DMS153 treated with DMSO at 0.1 percent for 48 hours (cell line): ENCODE data around the gene EPB41L2.

Experiments used
- DNase-seq: peaks from one replicate; lab custom pipeline; 2025; ENCODE audit not compliant: unreplicated experiment; lab: John Stamatoyannopoulos, UW

The EPB41L2 gene

DNA sequence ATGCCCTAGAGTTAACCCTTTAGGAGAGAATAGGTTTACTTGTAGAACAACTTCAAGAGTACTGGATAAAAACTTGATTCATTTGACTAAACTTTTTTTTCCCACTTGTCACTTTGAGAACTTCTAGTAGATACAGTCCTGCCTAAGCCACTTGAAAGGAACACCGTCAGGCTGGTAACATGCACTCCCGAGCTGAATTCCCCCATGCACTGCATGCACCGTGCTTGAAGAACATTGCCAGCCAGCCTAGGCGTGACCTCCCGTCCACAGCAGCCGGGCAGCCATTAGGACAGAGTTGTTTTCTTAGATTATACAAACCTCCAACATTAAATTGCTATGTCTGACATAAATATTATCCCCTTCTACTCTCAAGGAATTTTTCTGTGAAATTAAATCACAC is 183.2 kb downstream of the EPB41L2 start:
- no peak for DNase-seq

GRCh38 chr6:130873746-130874145 is 189.3 kb downstream of the EPB41L2 start:
- no peak for DNase-seq

DNA sequence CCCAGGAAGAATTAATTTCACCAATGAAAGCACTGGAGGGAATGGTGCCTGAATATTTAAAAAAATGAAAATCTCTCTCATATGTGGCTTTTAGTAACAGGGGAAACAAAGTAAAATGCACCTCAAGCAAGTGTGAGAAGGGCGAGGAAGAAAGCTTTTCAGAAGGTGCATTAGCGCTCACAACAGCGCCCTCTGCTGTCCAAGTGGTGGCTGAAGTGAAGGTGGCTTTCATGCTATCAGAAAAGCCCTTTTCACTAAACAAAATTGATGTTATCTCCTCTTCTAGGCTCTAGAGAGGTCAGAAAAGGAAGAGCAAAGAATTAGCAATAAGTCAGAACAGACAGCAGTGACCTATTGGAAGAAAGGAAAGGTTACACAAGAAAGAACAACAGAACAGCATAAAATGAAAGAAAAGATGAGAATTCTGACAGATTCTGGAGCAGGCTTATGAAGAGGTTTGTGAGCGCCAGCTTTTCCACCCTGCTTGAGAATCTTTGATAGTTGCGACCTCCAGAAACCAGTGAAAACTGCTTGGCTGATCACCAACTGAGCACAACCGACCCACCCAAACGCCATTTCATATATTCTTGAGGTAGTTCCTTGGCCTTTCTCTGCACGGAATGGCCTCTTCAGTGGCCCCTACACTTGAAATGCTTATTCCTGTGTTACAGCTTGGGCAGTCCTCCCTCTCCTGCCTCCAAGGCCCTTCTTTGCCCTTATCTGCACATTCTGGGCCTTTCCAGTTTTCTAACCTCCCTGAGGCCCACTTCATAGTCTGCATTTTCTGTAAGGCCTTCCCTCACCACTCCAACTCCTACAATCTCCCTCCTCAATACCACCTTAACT is 190.6 kb downstream of the EPB41L2 start:
- DNase-seq = no peak

GRCh38 chr6:130870179-130870880 is 192.7 kb downstream of the EPB41L2 start:
- no peak for DNase-seq

DNA sequence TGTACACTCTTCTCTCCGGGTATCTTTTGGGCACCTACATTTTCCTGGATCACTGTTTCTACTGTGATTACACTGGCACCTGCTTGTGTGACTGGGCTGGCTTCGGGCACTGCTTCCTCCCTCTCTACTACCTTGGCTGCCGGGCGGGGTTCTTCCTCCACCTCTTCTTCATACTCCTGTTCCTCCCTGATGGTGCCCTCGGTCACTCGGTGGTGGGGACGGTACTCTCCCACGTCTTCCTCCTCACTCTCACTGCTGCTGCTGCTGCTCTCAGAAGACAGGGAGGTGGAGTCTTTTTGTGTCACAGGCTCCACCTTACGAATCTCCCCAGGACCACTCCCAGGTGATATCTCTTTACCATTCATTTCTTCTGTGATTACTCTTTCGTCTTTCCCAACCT is 193.4 kb downstream of the EPB41L2 start:
- DNase-seq = no peak

- no peak for DNase-seq
Measured at GRCh38 chr6:130865793-130866192, 197.3 kb downstream of the EPB41L2 start.

DNA sequence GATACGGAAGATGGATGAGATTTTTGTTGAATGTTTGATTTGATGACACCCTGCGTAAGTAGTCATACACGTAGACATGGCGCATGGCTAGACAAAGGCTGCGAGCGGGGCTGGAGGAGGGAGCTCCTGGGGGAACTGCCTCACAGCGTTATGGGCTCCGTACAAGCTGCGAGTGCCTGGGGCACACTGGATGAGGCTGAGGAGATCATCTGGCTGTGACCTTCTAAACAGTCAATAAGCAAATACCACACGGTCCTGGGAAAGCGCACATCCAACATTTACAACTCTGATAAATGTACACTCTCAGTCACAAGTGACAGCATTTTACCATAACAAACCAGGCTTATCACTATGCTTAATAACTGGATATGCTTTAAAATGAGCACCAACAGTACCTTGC is 198.7 kb downstream of the EPB41L2 start:
- DNase-seq = no peak

GRCh38 chr6:130863415-130864230 is 199.4 kb downstream of the EPB41L2 start:
- no peak for DNase-seq

DNA sequence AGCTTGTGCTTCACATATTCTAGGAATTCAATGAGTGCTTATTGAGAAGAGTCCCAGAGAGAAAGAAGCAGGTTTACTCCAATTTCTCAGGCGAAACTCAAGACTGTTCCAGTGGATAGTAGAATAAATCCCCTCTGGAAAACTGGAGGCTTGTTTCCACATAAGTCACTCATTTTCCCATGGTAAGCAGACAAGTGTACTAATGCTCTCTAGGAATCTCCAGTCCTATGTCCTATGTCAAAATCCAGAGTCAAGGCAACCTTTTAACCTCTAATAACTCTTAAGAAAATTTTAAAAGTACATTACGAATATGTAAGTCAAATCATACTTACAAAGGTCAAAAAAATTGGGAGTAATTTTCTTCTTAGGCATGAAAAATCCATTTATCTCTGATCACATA is 200.7 kb downstream of the EPB41L2 start:
- DNase-seq = no peak

DNA sequence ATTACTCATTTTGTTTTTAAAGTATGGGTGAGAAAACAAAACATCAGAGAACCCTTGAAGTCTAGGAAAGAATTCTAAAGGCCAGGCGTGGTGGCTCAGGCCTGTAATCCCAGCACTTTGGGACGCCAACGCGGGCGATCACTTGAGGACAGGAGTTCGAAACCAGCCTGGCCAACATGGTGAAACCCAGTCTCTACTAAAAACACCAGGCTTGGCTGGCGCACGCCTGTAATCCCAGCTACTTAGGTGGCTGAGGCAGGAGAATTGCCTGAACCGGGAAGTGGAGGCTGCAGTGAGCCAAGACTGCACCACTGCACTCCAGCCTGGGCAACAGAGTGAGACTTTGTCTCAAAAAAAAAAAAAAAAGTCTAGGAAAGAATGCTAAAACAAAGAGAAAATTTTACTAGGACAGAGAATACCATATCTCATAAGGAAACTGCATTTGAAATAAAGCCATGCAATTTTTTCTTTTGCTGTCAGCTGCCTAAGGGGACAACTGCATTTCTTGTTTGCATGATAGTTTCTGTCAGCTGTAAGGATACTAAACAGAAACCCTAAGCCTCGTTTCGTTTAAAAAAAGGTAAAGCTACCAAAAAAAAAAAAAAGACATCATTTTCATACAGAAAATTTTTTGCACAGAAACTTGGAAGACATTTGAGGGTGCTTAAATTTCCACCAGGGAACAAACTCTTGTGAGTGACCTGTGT is 203.7 kb downstream of the EPB41L2 start:
- no peak for DNase-seq

DNA sequence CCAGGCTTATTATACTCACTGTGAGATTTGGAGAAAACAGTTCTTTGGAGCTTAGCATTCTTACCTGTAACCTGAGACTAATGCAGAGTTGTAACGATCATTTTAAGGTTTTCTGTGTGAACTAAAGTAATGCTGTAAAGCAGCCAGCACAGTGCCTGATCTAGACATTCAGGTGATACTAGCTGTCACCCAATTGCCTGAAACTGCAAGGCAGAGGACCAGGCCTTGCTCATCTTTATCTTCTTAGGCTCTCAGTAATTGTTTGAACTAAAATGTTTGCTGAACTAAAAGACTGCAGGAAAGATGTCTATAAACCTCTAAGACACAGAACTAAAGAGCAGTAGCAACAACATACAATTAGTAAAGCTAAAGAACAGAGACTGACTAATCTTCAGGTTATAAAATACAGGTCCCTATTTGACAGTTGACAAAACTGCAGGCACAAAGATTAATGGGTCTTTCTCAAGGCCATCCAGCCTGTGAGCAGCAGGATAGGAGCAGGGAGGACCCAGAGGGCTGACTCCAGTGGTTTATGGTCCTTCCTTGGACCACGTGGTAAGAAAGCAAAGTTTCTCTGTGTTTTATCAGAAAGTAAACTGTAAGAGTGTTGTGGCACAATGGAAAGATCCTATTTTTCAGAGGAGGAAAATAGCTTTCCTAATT is 204.4 kb downstream of the EPB41L2 start:
- no peak for DNase-seq

DNA sequence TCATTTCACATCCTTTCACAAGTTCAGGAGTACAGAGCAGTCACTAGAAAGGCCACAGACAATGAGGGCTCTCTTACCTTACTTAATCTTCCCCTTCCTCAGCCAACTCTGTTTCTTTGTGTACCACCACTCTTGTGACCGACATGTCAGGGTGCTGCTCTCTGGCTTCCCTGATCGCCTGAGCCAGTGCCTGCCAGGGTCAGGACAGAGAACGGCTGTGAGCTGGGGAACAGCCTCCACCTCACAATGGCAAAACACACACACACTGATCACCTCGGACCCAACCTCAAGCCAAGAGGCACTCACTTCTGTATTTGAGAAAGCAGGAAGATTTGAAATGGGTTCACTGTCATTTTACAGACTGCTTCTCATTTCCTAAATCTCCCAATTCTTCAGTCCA is 205.0 kb downstream of the EPB41L2 start:
- DNase-seq = no peak

DNA sequence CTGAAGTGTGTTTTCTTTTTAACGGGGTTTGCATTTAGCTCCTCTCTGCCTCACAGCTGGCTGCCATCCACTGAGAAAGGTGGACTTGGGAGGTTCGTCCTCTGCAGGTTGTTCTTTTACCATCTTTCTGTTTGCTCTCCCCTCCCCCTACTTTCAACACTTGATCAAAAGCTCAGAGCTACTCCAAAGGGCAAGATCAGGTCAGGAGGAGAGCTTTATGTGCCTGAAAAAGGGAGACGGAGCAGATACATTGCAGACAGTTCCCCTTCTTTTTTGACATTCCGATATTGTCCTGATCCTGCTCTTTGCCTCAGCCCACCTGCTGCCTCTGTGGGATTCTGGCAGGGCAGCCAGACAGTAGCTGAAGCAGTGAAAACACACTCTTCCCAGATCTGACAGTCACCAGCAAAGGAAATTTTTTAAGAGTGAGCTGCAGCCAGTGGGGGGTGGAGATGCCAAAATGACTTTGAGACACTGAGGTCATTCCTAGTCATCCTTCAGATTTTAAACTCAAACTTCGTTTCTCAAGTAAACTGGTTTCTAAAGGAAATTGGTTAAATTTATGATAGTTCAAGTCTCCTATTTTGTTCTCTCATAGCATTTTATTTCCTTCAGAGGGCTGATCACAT is 209.4 kb downstream of the EPB41L2 start:
- no peak for DNase-seq

DNA sequence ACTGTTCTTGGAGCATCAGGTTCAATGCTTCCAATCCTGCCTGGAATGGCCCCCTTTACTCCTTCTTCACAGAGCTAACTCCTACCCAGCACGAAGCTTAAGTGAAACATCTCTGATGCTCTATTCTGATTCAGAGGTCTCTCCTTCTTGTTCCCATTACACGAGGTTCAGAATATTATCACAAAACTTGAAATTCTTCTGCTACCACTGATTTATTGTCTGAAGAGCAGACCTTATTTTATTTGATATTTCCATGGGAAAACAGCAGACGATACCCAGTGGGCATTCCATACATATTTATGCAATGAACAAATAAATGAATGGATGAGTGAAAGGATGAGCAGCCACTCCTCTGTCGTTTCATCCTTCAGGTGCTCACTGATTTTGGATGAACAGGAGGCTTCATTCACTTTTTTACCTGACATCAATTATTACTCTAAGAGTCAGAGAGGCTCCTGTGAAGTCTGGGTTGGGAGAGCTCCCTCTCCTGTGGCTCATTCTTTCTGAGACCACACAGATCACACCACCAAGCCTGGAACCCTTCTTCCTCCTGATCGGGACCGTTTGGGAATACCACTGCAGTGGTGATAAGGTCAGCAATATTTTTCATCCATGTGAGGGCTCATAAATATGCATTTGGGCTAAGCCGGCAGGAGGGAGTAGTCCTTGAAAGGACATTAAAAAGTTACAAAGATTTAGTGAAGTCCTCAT is 210.0 kb downstream of the EPB41L2 start:
- no peak for DNase-seq

DNA sequence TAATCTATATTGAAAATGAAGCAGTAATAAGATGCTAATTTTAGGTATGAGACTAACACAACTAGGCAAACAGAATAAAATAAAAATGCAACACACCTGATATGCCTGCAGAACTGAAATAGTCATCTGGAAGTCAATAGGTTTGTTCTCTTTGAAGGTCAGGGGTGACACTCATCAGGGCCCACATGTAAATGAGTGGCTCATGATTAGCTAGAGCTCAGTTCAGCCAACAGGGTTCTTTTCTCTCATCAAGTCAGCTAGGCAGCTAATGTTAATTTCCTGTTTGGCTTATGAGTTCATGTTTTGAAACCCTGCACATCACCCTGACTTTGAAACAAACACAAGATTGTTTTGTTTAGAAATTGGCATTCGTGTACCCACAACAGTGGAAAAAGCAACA is 212.0 kb downstream of the EPB41L2 start:
- DNase-seq = no peak

DNA sequence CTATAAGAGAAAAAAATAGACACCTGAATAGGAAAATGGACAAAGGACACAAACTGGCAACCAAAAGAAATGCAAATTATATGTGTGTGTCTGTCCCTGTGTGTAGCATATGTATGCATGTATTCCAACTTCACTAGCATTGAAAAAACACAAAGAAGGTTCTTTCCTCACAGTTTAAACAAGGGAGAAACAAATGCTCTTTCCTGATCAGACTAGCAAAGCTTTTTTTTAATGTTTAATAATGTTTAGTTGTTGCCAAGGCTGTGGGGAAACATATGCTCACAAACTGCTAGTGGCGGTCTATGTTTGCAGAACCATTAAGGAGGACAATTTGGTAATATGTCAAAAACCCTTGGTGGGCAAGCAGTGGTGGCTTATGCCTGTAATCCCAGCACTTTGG is 213.5 kb downstream of the EPB41L2 start:
- DNase-seq = no peak

DNA sequence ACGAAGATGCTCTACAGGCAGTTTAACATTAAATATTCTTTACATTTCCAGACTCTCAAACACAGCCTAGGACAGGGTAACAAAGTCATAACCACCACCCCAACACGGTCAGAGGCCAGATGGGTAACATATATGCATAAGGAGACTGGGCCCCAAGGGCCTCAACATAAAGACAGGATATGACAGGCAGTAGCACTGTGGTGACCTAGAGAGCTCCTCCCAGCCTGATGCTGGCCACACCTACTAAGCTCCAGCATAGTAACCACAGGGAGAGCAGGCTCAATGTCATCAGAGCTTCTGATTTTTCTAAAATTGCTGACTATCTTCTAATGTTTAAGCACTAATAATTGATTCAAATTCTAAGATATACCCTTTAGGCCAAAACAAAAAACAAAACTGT is 214.1 kb downstream of the EPB41L2 start:
- no peak for DNase-seq

- DNase-seq = no peak
Measured at GRCh38 chr6:130847001-130847910, 215.8 kb downstream of the EPB41L2 start.
